GM23248 (cell line): ENCODE results near the gene MEI1. TPM values are rescaled to one million over a fixed set of nuclear protein-coding genes. Genes with fewer than 3 reads are reported as not detected.

Source experiments
- DNase-seq: peaks from one replicate; pipeline ENCODE4 v3.0.0-alpha.2; 2015
- H2AFZ ChIP-seq: fragments of 200-600 bp; sonication (generic); 2 replicates; pipeline ENCODE4 v1.6.1; 2016; ENCODE audit warnings: antibody characterized with exemption
- H3F3A ChIP-seq: fragments of 200-600 bp; sonication (generic); 2 replicates; pipeline ENCODE4 v1.6.1; 2016; ENCODE audit warnings: mild to moderate bottlenecking, antibody characterized with exemption, mixed run types; ENCODE audit not compliant: insufficient read depth
- H3K27ac ChIP-seq: fragments of 200-600 bp; sonication (generic); 2 replicates; pipeline ENCODE4 v1.5.1; 2016; ENCODE audit warnings: mild to moderate bottlenecking
- H3K27me3 ChIP-seq: fragments of 200-600 bp; sonication (generic); replicated peaks from 2 replicates; pipeline ENCODE4 v1.6.1; 2016; ENCODE audit warnings: mild to moderate bottlenecking; ENCODE audit not compliant: insufficient read depth
- H3K36me3 ChIP-seq: fragments of 200-600 bp; sonication (generic); 2 replicates; pipeline ENCODE4 v1.6.1; 2016; ENCODE audit warnings: low read depth, mild to moderate bottlenecking
- H3K4me1 ChIP-seq: fragments of 200-600 bp; sonication (generic); 2 replicates; pipeline ENCODE4 v1.6.1; 2016; ENCODE audit warnings: mild to moderate bottlenecking; ENCODE audit not compliant: insufficient read depth
- H3K4me2 ChIP-seq: fragments of 200-600 bp; sonication (generic); one replicate; pipeline ENCODE4 v1.6.1; 2016; ENCODE audit warnings: mild to moderate bottlenecking; ENCODE audit not compliant: unreplicated experiment
- H3K4me3 ChIP-seq: fragments of 200-600 bp; sonication (generic); 2 replicates; pipeline ENCODE4 v1.5.1; 2016; ENCODE audit warnings: mild to moderate bottlenecking
- H3K79me2 ChIP-seq: fragments of 200-600 bp; sonication (generic); 2 replicates; pipeline ENCODE4 v1.6.1; 2016; ENCODE audit warnings: mild to moderate bottlenecking; ENCODE audit not compliant: insufficient read depth
- H3K9ac ChIP-seq: fragments of 200-600 bp; sonication (generic); 2 replicates; pipeline ENCODE4 v1.6.1; 2016; ENCODE audit warnings: mild to moderate bottlenecking
- H3K9me2 ChIP-seq: fragments of 200-600 bp; sonication (generic); 2 replicates; pipeline ENCODE4 v1.6.1; 2016; ENCODE audit warnings: mixed run types, mild to moderate bottlenecking, moderate library complexity; ENCODE audit not compliant: insufficient read depth
- H3K9me3 ChIP-seq: fragments of 200-600 bp; sonication (generic); one replicate; pipeline ENCODE4 v1.6.1; 2017; ENCODE audit warnings: low read depth
- H4K20me1 ChIP-seq: fragments of 200-600 bp; sonication (generic); 2 replicates; pipeline ENCODE4 v1.6.0; 2016; ENCODE audit not compliant: insufficient read depth
- EZH2 ChIP-seq: fragments of 200-600 bp; sonication (generic); IDR thresholded peaks from 2 replicates; pipeline ENCODE4 v1.6.1; 2018; ENCODE audit warnings: antibody characterized with exemption, mild to moderate bottlenecking; ENCODE audit not compliant: insufficient read depth, poor library complexity, severe bottlenecking
- EZH2phosphoT487 ChIP-seq: fragments of 200-600 bp; sonication (generic); IDR thresholded peaks from 2 replicates; pipeline ENCODE4 v1.6.1; 2018; ENCODE audit warnings: antibody characterized with exemption, moderate library complexity, mild to moderate bottlenecking, low read depth; ENCODE audit not compliant: insufficient read depth
- WGBS, 2 experiments: methylation state at CpG; one replicate each; pipeline ENCODE4 v1.1.6; 2015 to 2017; ENCODE audit warnings: low lambda C conversion rate in 2 of 2, low coverage in 1 of 2; ENCODE audit errors: missing lambda C conversion rate in 2 of 2; 5-methylcytosine and 5-hydroxymethylcytosine counted together
- in situ Hi-C: fragments of 300-500 bp; cut with MboI; formaldehyde crosslinking; loops from 2 replicates; pipeline ENCODE4 v1.15.0; 2020
- polyA plus RNA-seq: library from polyadenylated mRNA; unstranded; fragments of >200 nt; fragmentation: Nextera tagmentation; extraction: Ambion mirVana; gene quantifications from 2 replicates; pipeline ENCODE4 v1.2.1, GENCODE V29; 2016
- total RNA-seq: library from RNA; depleted of rRNA; stranded (reverse); fragments of >200 nt; shearing (Covaris generic); gene quantifications from 2 replicates; pipeline ENCODE4 v1.2.3, GENCODE V29; 2014

The MEI1 gene
- total and polyA plus RNA-seq, 2 experiments from 2014 or later, result 2.2 to 5.9 TPM

- no peak overlapping the region for H3K9ac ChIP-seq
- no peaks in the 10 kb centered on the region for H3K27me3 ChIP-seq
- in situ Hi-C loops, result no loop called here
- DNase-seq, result no peak
- no peaks in the 10 kb centered on the region for H3K9me2 ChIP-seq
- H3K9me3 ChIP-seq, result no peaks in the 10 kb centered on the region
- no peaks in the 10 kb centered on the region for H3K36me3 ChIP-seq
- H2AFZ ChIP-seq, result no peak overlapping the region
- peaks cover 7% of the 10 kb centered on the region; the same call in 1 of the 2 replicates for H3K4me1 ChIP-seq
- WGBS, 2 experiments, result 50 to 57% methylated on average over 1 of the region's 1 CpG
- TF ChIP-seq EZH2phosphoT487 (no peak), EZH2 (no peak)
- H3K79me2 ChIP-seq, result peaks cover 98% of the 10 kb centered on the region
- H3K4me2 ChIP-seq, result no peak overlapping the region
- no peaks in the 10 kb centered on the region for H4K20me1 ChIP-seq
- no peak overlapping the region for H3K4me3 ChIP-seq
- H3K27ac ChIP-seq, result no peak overlapping the region
- no peaks in the 10 kb centered on the region for H3F3A ChIP-seq
These were observed 139.7 kb downstream of the MEI1 start for GRCh38 chr22:41838842-41839618.

GRCh38 chr22:41840216-41840615 is 140.9 kb downstream of the MEI1 start:
- in situ Hi-C loops, result no loop called here
- no peak overlapping the region for H3K4me3 ChIP-seq
- no peak overlapping the region for H2AFZ ChIP-seq
- no peak overlapping the region for H3K27ac ChIP-seq
- TF ChIP-seq EZH2, result no peak
- no peak for TF ChIP-seq EZH2phosphoT487
- no peaks in the 10 kb centered on the region for H4K20me1 ChIP-seq
- H3K9ac ChIP-seq, result no peak overlapping the region
- 89 to 93% methylated on average over 5 of the region's 5 CpGs for WGBS, 2 experiments
- H3K4me1 ChIP-seq, result no peaks in the 10 kb centered on the region
- no peaks in the 10 kb centered on the region for H3K9me2 ChIP-seq
- no peaks in the 10 kb centered on the region for H3K36me3 ChIP-seq
- H3K4me2 ChIP-seq, result no peak overlapping the region
- H3K27me3 ChIP-seq, result no peaks in the 10 kb centered on the region
- DNase-seq, result no peak
- no peaks in the 10 kb centered on the region for H3F3A ChIP-seq
- peaks cover 98% of the 10 kb centered on the region for H3K79me2 ChIP-seq
- H3K9me3 ChIP-seq, result no peaks in the 10 kb centered on the region

- Histone ChIP-seq H3K36me3 (no peaks in the 10 kb centered on the region), H3K4me1 (no peaks in the 10 kb centered on the region), H2AFZ (no peak overlapping the region), H3F3A (no peaks in the 10 kb centered on the region), H3K4me2 (no peak overlapping the region), H3K4me3 (no peak overlapping the region), H3K9ac (no peak overlapping the region), H3K9me3 (no peaks in the 10 kb centered on the region), H3K9me2 (no peaks in the 10 kb centered on the region), H4K20me1 (no peaks in the 10 kb centered on the region), H3K79me2 (peaks cover 98% of the 10 kb centered on the region), H3K27ac (no peak overlapping the region), H3K27me3 (no peaks in the 10 kb centered on the region)
- no peak for DNase-seq
- 48 to 61% methylated on average over 3 of the region's 3 CpGs for WGBS, 2 experiments
- no peak for TF ChIP-seq EZH2phosphoT487
- no peak for TF ChIP-seq EZH2
- in situ Hi-C loops, result no loop called here
These were observed 141.9 kb downstream of the MEI1 start for GRCh38 chr22:41841085-41841712.

GRCh38 chr22:41842996-41843970 is 144.0 kb downstream of the MEI1 start:
- Histone ChIP-seq H3K79me2 (peaks cover 99% of the 10 kb centered on the region), H3K36me3 (no peaks in the 10 kb centered on the region), H3K27ac (no peak overlapping the region), H3K9ac (no peak overlapping the region), H3F3A (no peaks in the 10 kb centered on the region), H4K20me1 (no peaks in the 10 kb centered on the region), H2AFZ (no peak overlapping the region), H3K27me3 (no peaks in the 10 kb centered on the region), H3K9me2 (no peaks in the 10 kb centered on the region), H3K4me3 (no peak overlapping the region), H3K4me2 (no peak overlapping the region), H3K4me1 (no peaks in the 10 kb centered on the region), H3K9me3 (no peaks in the 10 kb centered on the region)
- no peak for DNase-seq
- TF ChIP-seq EZH2 (no peak), EZH2phosphoT487 (no peak)
- 94 to 95% methylated on average over 8 of the region's 8 CpGs for WGBS, 2 experiments
- in situ Hi-C loops, result no loop called here
